Raji (cell line): Measurements from ENCODE around the gene P2RX1.

Experiments used
- POLR2A ChIP-seq: IDR thresholded peaks from 2 replicates; pipeline ENCODE4 v1.6.1; 2011; ENCODE audit warnings: low read depth, low read length, control low read depth; ENCODE audit not compliant: insufficient read depth

P2RX1 gene

DNA sequence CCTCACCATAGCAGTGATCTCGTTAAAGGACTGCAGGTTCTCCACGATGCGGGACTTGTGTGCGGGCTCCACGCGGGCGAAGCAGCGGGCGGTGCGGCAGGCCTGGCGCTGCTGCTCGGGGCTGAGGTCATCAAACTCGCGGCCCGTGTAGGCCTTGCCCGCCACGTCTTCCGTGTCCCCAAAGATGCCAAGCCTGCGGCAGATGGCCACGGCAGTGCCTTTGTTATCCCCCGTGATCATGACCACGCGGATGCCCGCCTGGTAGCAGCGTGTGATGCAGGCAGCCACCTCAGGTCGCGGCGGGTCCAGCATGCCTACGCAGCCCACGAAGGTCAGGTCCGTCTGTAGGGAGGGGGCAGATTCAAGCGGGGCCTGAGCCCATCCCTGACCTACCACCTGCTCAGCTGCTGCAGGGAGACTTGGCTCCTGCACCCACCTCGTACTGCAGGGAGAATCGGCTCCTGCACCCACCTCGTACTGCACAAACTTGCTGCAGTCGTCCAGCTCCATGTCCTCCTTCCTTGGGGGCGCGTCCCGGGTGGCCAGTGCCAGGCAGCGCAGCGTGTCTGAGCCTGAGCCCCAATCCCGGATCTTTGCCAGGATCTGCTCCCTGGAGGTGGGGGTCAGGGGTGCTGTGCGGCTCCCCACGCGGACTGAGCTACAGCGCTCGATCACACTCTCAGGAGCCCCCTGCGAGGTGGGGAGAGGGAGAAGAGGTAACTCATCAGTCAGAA is 24.9 kb upstream of the P2RX1 start:
- no peak for TF ChIP-seq POLR2A

DNA sequence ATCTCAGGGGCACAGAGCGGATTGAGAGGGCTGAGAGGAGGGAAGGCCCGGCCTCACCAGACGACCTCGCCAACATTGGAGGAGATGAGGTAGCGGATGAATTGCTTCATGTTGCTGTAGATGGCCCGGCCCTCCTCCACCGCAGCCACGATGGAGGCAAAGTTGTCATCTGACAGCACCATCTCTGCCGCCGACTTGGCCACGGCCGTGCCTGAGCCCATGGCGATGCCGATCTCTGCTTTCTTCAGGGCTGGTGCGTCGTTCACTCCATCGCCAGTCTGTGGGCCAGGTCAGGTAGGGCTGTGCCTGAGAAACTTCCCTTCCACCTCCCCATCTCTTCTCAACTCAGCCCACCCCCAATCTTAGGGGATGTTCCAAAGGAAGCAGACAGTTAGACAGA is 21.1 kb upstream of the P2RX1 start:
- no peak for TF ChIP-seq POLR2A

DNA sequence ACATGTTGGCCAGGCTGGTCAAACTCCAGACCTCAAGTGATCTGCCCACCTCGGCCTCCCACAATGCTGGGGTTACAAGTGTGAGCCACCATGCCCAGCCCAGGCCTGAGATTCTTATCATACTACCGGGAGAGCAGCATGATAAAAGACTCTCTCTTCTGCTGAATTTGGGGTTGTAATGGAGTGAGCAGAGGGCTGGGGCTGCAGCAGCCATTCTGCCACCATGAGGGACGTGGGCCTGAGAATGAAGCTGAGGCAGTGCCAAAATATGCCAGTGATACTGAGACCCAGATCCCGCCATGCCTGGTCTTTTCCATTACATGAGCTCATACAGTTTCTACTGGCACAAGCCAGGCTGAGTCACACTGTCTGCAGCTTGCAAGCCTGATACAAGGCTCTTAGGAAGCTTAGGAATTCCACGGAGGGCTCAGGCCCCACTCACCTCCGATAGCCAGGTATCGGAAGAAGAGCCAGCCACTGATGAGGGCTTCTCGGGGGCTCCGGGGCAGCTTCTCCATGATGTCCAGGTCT is 19.6 kb upstream of the P2RX1 start:
- no peak for TF ChIP-seq POLR2A

DNA sequence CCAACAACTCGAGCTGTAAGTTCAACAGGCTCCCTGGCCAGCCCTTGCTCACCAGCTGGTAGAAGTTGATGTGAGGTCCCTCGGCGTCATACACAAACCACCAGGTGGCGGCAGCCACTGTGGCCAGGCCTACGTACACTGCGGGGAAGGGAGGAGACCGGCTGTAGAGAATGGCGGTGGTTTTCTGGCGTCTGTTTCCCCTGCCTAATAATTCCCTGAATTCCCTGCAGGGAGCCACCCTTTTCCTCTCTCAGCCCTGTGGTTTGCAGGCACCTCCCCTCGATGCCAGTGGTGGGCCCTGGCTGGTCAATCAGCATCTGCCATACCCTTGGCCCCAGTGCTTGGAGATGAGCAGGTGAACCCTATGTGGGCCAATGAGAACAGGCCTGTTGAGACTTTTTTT is 18.9 kb upstream of the P2RX1 start:
- no peak for TF ChIP-seq POLR2A

DNA sequence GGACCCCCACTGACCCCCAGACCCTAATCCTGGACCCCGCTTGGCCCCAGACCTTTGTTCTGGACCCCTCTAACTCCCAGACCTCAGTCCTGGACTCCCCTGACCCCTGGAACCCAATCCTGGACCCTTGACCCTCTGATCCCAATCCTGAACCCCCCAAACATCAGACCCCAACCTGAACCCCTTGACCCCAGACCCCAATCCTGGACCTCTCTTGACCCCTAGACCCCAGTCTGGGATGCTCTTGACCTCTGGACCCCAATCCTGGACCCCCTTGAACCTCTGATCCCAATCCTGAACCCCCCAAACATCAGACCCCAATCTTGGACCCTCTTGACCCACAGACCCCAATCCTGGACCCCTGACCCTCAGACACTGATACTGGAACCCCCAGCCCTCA is 13.5 kb upstream of the P2RX1 start:
- TF ChIP-seq POLR2A: no peak

- no peak for TF ChIP-seq POLR2A
Observed at GRCh38 chr17:3929181-3929580, 12.9 kb upstream of the P2RX1 start.

DNA sequence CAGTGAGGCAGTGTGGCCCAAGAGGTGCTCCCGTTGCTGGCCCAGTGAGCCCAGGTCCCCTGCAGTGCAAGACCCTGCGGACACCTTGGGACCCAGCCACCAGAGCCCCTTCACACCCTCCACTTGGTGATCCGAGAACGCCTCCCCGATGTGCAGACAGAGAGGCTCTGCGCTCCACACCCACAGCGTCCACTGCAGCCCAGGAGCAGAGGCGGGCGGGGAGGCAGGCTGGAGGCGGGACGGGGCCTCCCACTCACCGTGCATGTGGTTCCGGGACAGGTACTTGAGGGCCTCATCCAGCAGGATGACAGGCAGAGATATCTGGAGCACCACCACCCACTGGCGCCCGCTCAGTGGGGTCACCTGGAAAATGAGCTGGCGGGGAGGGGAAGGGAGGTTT is 12.1 kb upstream of the P2RX1 start:
- no peak for TF ChIP-seq POLR2A

DNA sequence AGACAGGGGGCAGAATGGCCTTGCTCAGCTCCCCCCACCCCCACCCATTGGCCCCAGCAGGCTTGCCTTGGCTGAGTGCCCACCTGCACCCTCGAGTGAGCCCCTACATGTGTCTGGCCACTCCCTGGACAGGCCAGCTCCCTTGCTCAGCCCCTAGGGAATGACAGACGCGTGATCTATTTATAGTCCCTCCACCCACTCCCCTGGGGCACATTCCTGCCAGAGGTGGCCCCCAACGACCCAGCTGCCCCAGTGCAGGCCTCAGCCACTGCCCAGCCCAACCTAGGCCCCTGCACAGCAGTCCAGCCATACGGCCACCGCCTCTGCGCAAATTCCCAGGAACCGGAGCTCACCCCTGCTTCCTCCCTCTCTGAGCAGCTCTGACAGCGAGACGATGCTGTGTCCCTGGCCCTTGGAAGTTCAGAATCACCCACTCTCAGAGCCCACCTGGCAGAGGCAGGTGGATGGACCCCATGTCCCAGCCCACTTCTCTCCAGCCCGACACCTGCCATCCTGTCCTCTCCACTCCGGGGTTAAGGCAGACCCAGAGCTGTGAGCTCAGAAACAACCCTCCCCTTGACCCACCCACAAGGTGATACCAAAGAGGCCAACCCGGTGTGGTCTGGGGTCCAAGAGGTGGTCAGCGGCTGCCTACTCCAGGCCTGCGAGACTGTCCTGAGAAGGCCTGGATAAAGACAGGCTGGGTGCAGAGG is 11.5 kb upstream of the P2RX1 start:
- TF ChIP-seq POLR2A: no peak

DNA sequence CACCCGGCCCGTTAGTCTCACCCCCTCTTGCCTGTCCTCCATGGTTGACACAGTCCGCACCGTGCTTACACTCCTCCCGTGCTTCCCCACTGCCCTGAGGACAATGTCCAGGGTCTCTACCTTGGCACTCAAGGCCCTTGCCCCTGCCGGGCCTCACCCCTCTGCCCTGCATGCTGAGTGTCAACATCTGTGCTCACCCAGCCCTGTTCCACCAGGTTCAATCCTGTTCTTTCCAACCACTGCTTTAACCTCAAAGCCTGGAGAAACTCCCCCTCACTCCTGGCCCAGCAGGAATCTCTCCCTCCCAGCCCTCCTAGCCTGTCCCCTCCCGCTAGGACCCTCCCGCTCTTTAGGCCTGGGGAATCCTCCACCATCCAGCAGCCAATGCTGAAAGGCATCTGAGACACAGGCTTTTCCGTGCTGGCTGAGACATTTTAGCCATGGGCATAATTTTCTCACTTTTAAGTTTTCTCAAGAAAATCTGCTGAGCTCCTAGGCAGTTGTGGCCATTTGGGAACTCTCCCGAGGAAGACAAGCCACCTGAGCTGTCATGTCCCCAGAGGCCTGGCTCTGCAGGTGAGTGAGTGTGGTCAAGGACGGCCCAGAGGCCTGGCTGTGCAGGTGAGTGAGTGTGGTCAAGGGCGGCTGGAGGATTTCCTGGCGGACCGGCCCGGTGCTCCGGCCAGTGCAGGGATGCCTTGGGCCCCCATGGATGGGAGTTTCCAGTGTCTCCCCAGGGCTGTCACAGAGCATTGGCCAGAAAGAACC is 10.8 kb upstream of the P2RX1 start:
- no peak for TF ChIP-seq POLR2A

DNA sequence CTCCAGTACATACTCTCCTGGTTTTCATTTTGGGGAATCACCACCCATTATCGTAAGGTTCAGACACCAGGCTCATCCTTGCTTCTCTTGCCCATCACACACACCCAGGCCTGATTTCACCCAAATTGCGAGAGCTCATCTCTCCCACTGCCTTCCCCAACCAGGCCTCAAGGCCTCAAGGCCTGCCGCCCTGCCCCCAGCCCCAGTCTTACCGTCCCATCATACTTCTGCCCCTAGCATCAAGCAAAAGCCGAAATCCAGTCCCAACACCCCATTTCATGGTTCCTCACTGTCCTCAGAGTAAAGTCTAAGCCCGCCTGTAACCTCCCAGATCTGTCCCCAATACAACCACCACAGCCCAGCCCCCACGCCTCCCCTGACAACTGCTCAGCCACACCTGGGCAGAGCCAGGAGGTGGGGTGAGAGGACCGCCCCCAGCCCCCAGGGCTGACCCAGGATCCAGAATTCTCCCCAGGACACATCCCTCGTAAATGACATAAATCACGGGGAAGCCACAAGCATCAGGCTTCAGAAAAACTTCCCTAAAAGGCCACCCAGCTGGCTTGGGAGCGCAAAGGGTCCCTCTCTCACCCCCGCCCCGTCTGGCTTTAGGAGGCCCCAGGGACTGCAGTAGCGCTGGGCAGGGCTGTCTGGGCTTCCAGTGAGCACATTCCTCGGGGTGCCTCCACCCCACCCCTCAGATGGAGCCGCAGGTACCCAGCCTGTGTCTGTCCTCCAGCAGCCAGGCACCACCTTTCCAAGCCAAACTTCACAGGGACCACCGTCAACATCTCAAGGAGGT is 9.6 kb upstream of the P2RX1 start:
- no peak for TF ChIP-seq POLR2A

DNA sequence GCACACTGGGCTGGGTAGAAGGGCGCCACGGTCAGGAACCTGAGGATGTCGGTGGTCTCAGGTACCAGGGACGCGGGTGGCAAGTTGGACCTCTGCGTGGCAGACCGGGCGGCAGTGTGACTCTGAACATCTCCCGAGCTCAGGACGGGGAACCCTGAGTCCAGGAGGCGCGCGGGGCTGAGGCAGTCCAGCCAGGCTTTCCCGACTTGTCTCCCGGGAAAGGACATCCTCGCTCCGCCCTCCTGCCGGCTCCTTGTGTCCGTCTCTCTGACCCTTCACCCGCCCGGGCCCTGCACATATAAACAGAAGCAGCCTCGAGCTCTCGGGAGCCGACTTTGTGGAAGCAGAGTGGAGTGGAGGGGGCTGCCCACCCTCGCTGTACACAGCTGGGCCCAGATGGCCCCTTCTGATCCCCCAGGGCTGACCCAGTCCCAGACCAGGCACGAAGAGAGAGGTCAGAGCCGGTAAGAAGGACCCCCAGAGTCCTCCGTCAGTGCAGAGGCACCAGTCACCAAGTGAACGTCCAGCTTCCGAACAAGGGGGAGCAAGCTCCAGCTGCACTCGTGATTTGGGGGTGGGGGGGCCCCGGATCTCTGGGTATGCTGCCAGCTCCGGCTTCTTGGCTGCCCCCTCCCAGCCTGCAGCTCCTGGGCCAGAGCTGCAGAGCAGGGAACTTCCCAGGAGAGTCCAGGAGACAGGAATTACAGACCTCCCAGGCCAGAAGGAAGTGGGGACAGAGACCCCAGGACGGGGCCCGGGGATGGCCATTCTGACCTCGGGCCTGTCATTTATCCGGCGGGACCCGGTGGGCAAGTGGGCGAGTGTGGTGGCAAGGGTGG is 8.5 kb upstream of the P2RX1 start:
- no peak for TF ChIP-seq POLR2A

DNA sequence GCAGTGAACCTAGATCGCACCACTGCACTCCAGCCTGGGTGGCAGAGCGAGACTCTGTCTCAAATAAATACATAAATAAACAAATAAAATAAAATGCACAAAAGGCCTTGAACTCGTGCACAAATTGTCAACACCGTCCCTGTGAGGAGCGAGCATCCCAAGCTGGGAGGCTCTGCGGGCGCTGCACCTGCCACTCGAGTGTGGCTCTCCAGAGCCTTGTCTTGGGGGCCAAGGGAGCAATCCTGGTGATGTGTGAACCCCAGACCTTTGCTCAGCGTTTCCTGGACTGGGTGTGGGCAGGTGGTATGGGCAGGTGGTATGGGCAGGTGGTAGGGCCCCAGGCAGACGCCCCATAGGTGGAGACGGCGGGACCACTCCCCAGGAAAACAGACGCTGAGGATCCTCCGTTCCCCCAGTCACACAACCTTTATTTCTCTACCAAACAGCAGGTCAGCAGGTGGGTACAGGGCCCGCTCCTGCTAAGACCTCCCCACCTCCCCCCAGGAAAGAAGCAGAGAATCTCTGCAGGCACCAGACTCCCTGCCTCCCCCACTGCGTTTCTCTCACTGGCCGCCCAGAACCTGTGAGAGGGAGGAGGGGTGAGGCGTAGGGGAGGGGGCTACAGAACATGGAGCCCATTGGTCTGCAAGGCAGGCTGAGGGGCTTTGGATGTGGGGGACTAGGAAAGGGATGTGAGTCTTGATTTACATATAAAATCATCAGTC is 7.4 kb upstream of the P2RX1 start:
- no peak for TF ChIP-seq POLR2A

- TF ChIP-seq POLR2A: no peak
Observed at GRCh38 chr17:3922765-3923164, 6.5 kb upstream of the P2RX1 start.

DNA sequence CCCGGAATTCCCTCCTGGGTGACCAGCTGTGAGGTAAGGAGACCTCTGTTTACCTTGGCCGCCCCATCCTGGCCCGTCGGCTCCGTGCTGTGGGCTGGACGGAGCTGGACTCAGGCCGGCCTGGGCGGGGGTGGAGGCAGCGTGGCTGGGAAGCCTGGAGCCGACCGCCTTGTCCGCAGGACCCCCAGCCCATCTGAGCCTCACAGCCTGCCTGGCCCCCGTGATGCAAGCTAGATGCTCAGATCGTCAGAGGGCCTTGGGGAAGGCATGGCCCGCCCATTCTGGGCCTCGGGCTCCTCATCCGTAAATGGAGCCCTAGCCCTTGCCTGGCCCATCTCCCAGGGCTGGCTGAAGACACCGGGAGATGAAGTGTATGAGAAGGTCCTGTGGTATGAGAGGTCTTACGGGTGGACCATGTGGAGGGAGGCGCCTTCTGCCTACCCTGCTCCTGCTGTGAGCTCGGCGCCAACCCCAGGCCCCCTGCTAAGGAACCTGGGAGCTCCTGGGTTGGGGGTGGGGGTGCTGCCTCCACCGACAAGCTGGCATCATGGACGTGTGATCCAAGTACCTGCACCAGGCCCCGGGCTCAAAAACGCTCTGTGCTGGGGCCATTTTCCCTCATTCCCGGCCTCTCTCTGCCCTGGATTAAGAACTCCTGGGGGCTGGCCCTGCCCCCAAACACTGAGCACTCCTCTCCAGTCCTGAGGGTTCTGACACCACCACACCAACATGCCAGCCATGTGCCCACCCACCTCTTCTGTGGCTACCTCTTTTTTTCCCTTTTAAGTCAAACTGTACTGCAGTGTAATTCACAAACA is 5.4 kb upstream of the P2RX1 start:
- no peak for TF ChIP-seq POLR2A
